Neural cell (in vitro differentiated cells): ENCODE results near the gene ARL15. TPM values are rescaled to one million over a fixed set of nuclear protein-coding genes. Genes with fewer than 3 reads are reported as not detected.

ENCODE experiments used
- H2AFZ ChIP-seq: fragments of 200-600, 300-800 bp; sonication (generic), shearing (Covaris generic); 2 replicates; pipeline ENCODE4 v1.6.0; 2014; ENCODE audit warnings: low read depth, mild to moderate bottlenecking, antibody characterized with exemption, low read length, moderate library complexity
- H3F3A ChIP-seq: fragments of 200-600 bp; shearing (Covaris generic); 2 replicates; pipeline ENCODE4 v1.6.1; 2016; ENCODE audit warnings: mild to moderate bottlenecking, moderate library complexity, mixed read lengths, antibody characterized with exemption, low read length; ENCODE audit not compliant: insufficient read depth, poor library complexity, severe bottlenecking
- H3K27ac ChIP-seq: fragments of 200-600, 300-800 bp; sonication (generic), shearing (Covaris generic); 2 replicates; pipeline ENCODE4 v1.5.1; 2014; ENCODE audit warnings: mild to moderate bottlenecking, low read length, moderate library complexity
- H3K27me3 ChIP-seq: fragments of 300-800, 200-600 bp; sonication (generic), shearing (Covaris generic); 2 replicates; pipeline ENCODE4 v1.6.0; 2014; ENCODE audit warnings: mild to moderate bottlenecking, low read depth, low read length, moderate library complexity; ENCODE audit not compliant: insufficient read depth
- H3K36me3 ChIP-seq: fragments of 300-800, 200-600 bp; sonication (generic), shearing (Covaris generic); 2 replicates; pipeline ENCODE4 v1.5.1; 2014; ENCODE audit warnings: mild to moderate bottlenecking, antibody characterized with exemption, low read length, moderate library complexity; ENCODE audit not compliant: insufficient read depth
- H3K4me2 ChIP-seq: fragments of 300-800, 200-600 bp; sonication (generic), shearing (Covaris generic); 2 replicates; pipeline ENCODE4 v1.6.0; 2014; ENCODE audit warnings: mild to moderate bottlenecking, low read length
- H3K4me3 ChIP-seq: fragments of 300-800, 200-600 bp; sonication (generic), shearing (Covaris generic); 2 replicates; pipeline ENCODE4 v1.5.1; 2014; ENCODE audit warnings: mild to moderate bottlenecking, low read length, moderate library complexity
- H3K79me2 ChIP-seq: fragments of 200-600 bp; shearing (Covaris generic); replicated peaks from 2 replicates; pipeline ENCODE4 v1.6.0; 2014; ENCODE audit warnings: mild to moderate bottlenecking, low read length, moderate library complexity; ENCODE audit not compliant: insufficient read depth
- H3K9ac ChIP-seq: fragments of 300-800, 200-600 bp; sonication (generic), shearing (Covaris generic); 2 replicates; pipeline ENCODE4 v1.6.1; 2016; ENCODE audit warnings: mild to moderate bottlenecking, low read length, mixed read lengths
- H3K9me2 ChIP-seq: fragments of 200-600 bp; shearing (Covaris generic); 2 replicates; pipeline ENCODE4 v1.6.1; 2016; ENCODE audit warnings: mild to moderate bottlenecking, low read length, mixed read lengths; ENCODE audit not compliant: insufficient read depth
- H3K9me3 ChIP-seq: fragments of 200-600, 300-800 bp; sonication (generic), shearing (Covaris generic); 2 replicates; pipeline ENCODE4 v1.6.1; 2016; ENCODE audit warnings: mild to moderate bottlenecking, mixed run types, low read length, moderate library complexity, mixed read lengths
- H4K20me1 ChIP-seq: fragments of 200-600 bp; shearing (Covaris generic); 2 replicates; pipeline ENCODE4 v1.6.1; 2016; ENCODE audit warnings: mild to moderate bottlenecking, mixed run types; ENCODE audit not compliant: insufficient read depth
- EP300 ChIP-seq: fragments of 450-650 bp; conservative IDR thresholded peaks from 2 replicates; pipeline ENCODE4 v1.6.1; 2014; ENCODE audit warnings: antibody characterized with exemption, mild to moderate bottlenecking, moderate library complexity; ENCODE audit not compliant: poor library complexity, severe bottlenecking
- EZH2 ChIP-seq: fragments of 200-600, 300-800 bp; shearing (Covaris generic), sonication (generic); IDR thresholded peaks from 2 replicates; pipeline ENCODE4 v1.6.1; 2014; ENCODE audit warnings: antibody characterized with exemption, low read length, borderline replicate concordance, mild to moderate bottlenecking; ENCODE audit not compliant: insufficient read depth, poor library complexity, severe bottlenecking
- MXI1 ChIP-seq: fragments of 450-650 bp; conservative IDR thresholded peaks from 2 replicates; pipeline ENCODE4 v1.6.1; 2014; ENCODE audit warnings: antibody characterized with exemption, mild to moderate bottlenecking; ENCODE audit not compliant: poor library complexity, severe bottlenecking
- POLR2AphosphoS5 ChIP-seq: IDR thresholded peaks from 2 replicates; pipeline ENCODE4 v1.6.1; 2012
- RAD21 ChIP-seq: fragments of 450-650 bp; conservative IDR thresholded peaks from 2 replicates; pipeline ENCODE4 v1.6.1; 2014; ENCODE audit warnings: antibody characterized with exemption, mild to moderate bottlenecking, moderate library complexity
- SMC3 ChIP-seq: fragments of 450-650 bp; conservative IDR thresholded peaks from 2 replicates; pipeline ENCODE4 v1.6.1; 2014; ENCODE audit warnings: antibody characterized with exemption, mild to moderate bottlenecking, moderate library complexity; ENCODE audit not compliant: poor library complexity
- TAF1 ChIP-seq: IDR thresholded peaks from 2 replicates; pipeline ENCODE4 v1.6.1; 2012; ENCODE audit warnings: low read depth
- polyA plus RNA-seq: library from polyadenylated mRNA; depleted of rRNA; stranded (reverse); fragments of >200 nt; gene quantifications from 2 replicates; pipeline ENCODE4 v1.2.3, GENCODE V29; 2014
- TF ChIP-seq, protein P1 (sequence below): fragments of 450-650 bp; IDR thresholded peaks from 2 replicates; pipeline ENCODE4 v1.5.1; 2014; ENCODE audit warnings: antibody characterized with exemption, mild to moderate bottlenecking, moderate library complexity; ENCODE audit not compliant: poor library complexity, severe bottlenecking
- TF ChIP-seq, protein P2 (sequence below): IDR thresholded peaks from 2 replicates; pipeline ENCODE4 v1.6.1; 2012; ENCODE audit warnings: borderline replicate concordance

Gene ARL15
- polyA plus RNA-seq, 1 donor from 2014 or later = 51.9 TPM

DNA sequence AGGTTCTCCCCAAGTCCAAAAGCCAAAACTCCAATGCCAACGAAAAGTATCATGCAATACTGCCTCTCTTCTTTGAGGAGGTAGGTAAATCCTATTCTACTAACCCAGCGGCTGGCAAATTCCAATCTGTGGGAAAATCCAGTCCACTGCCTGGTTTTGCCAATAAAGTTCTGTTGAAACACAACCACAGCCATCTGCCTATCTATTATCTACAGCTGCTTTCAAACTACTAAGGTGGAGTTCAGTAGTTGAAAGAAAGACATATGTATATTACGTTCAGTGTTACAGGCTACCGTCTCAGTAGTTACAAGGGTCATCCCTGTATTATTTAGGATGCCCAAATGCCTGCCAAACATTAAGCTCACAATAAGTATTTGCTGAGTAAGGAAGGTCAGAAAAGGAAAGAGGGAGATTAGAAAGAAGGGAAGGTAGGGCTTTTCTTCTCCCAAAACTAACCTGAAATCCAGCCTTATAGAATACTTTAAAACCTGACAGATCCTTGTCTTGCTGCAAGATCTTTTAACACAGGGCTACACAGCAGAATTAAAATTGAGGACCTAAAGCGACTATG is 16.2 kb downstream of the ARL15 start:
- peaks cover 10% of the 10 kb centered on the region for H3K79me2 ChIP-seq
- no peak overlapping the region for H3K4me2 ChIP-seq
- H3F3A ChIP-seq = no peaks in the 10 kb centered on the region

DNA sequence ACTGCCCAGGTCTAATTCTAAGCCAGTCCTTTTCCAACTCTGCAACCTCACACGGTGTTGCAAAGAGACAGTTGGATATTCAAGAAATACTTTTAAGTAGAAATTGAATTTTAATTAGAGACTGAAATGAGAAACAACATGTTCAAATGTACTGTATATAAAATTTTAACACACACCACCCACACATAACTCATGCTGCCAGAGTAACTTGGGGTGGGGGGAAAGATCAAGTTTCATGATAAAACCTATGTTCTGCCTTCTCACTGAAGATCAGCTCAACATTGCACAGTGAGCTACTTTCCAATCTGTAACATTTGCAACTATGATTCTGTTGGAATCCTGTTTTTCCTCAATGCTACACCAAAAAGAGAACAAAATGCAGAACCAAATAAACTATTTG is 17.5 kb downstream of the ARL15 start:
- H3K9me3 ChIP-seq = no peaks in the 10 kb centered on the region
- no peaks in the 10 kb centered on the region for H3K9me2 ChIP-seq
- H3K36me3 ChIP-seq = no peaks in the 10 kb centered on the region
- H3K27ac ChIP-seq = no peak overlapping the region
- TF ChIP-seq, protein P1, sequence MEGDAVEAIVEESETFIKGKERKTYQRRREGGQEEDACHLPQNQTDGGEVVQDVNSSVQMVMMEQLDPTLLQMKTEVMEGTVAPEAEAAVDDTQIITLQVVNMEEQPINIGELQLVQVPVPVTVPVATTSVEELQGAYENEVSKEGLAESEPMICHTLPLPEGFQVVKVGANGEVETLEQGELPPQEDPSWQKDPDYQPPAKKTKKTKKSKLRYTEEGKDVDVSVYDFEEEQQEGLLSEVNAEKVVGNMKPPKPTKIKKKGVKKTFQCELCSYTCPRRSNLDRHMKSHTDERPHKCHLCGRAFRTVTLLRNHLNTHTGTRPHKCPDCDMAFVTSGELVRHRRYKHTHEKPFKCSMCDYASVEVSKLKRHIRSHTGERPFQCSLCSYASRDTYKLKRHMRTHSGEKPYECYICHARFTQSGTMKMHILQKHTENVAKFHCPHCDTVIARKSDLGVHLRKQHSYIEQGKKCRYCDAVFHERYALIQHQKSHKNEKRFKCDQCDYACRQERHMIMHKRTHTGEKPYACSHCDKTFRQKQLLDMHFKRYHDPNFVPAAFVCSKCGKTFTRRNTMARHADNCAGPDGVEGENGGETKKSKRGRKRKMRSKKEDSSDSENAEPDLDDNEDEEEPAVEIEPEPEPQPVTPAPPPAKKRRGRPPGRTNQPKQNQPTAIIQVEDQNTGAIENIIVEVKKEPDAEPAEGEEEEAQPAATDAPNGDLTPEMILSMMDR = no peak
- TF ChIP-seq MXI1 (no peak), RAD21 (no peak), POLR2AphosphoS5 (no peak), SMC3 (no peak)
- H3K4me2 ChIP-seq = no peak overlapping the region
- H3K27me3 ChIP-seq = no peaks in the 10 kb centered on the region
- no peaks in the 10 kb centered on the region for H3F3A ChIP-seq
- no peaks in the 10 kb centered on the region for H4K20me1 ChIP-seq
- no peak overlapping the region for H3K9ac ChIP-seq
- no peak overlapping the region for H2AFZ ChIP-seq
- no peak overlapping the region for H3K4me3 ChIP-seq
- peaks cover 10% of the 10 kb centered on the region for H3K79me2 ChIP-seq

More for the DNA sequence above, 16.2 kb downstream of the ARL15 start:
- no peaks in the 10 kb centered on the region for H3K9me3 ChIP-seq
- TF ChIP-seq MXI1 (no peak), EZH2 (no peak), TAF1 (no peak), RAD21 (no peak), POLR2AphosphoS5 (no peak), SMC3 (no peak), EP300 (no peak)
- TF ChIP-seq, protein P2, sequence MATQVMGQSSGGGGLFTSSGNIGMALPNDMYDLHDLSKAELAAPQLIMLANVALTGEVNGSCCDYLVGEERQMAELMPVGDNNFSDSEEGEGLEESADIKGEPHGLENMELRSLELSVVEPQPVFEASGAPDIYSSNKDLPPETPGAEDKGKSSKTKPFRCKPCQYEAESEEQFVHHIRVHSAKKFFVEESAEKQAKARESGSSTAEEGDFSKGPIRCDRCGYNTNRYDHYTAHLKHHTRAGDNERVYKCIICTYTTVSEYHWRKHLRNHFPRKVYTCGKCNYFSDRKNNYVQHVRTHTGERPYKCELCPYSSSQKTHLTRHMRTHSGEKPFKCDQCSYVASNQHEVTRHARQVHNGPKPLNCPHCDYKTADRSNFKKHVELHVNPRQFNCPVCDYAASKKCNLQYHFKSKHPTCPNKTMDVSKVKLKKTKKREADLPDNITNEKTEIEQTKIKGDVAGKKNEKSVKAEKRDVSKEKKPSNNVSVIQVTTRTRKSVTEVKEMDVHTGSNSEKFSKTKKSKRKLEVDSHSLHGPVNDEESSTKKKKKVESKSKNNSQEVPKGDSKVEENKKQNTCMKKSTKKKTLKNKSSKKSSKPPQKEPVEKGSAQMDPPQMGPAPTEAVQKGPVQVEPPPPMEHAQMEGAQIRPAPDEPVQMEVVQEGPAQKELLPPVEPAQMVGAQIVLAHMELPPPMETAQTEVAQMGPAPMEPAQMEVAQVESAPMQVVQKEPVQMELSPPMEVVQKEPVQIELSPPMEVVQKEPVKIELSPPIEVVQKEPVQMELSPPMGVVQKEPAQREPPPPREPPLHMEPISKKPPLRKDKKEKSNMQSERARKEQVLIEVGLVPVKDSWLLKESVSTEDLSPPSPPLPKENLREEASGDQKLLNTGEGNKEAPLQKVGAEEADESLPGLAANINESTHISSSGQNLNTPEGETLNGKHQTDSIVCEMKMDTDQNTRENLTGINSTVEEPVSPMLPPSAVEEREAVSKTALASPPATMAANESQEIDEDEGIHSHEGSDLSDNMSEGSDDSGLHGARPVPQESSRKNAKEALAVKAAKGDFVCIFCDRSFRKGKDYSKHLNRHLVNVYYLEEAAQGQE = no peak
- TF ChIP-seq, protein P1 = no peak
- no peak overlapping the region for H3K9ac ChIP-seq
- H2AFZ ChIP-seq = no peak overlapping the region
- no peaks in the 10 kb centered on the region for H3K9me2 ChIP-seq
- no peaks in the 10 kb centered on the region for H3K27me3 ChIP-seq
- H4K20me1 ChIP-seq = no peaks in the 10 kb centered on the region
- no peak overlapping the region for H3K27ac ChIP-seq
- H3K4me3 ChIP-seq = no peak overlapping the region
- no peaks in the 10 kb centered on the region for H3K36me3 ChIP-seq
